Thyroid gland (tissue), 4 donors: Measurements from ENCODE around the gene MMP19.

Experiments used
- POLR2A ChIP-seq, 2 donors: fragments of 450-650 bp; IDR thresholded peaks; one replicate each; pipeline ENCODE4 v1.6.1; 2017; ENCODE audit warnings: antibody characterized with exemption in 2 of 2, mild to moderate bottlenecking in 2 of 2, moderate library complexity in 1 of 2
- TF ChIP-seq, protein P1 (sequence below), 6 experiments: fragments of 200-600 bp in 3 of 6; fragments of 450-650 bp in 3 of 6; sonication (generic) in 3 of 6; IDR thresholded peaks; one replicate each; pipeline ENCODE4 v1.5.1; 2016 to 2019; ENCODE audit warnings: antibody characterized with exemption in 6 of 6, mild to moderate bottlenecking in 2 of 6, inconsistent platforms in 1 of 6, moderate library complexity in 1 of 6

- no peak for TF ChIP-seq POLR2A (IDR thresholded peaks at IDR 0.05)
- TF ChIP-seq, protein P1, sequence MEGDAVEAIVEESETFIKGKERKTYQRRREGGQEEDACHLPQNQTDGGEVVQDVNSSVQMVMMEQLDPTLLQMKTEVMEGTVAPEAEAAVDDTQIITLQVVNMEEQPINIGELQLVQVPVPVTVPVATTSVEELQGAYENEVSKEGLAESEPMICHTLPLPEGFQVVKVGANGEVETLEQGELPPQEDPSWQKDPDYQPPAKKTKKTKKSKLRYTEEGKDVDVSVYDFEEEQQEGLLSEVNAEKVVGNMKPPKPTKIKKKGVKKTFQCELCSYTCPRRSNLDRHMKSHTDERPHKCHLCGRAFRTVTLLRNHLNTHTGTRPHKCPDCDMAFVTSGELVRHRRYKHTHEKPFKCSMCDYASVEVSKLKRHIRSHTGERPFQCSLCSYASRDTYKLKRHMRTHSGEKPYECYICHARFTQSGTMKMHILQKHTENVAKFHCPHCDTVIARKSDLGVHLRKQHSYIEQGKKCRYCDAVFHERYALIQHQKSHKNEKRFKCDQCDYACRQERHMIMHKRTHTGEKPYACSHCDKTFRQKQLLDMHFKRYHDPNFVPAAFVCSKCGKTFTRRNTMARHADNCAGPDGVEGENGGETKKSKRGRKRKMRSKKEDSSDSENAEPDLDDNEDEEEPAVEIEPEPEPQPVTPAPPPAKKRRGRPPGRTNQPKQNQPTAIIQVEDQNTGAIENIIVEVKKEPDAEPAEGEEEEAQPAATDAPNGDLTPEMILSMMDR (IDR thresholded peaks at IDR 0.05), result no peak
Observed at GRCh38 chr12:55865327-55865726, 22.6 kb upstream of the MMP19 start.
